HEK293T (cell line): ENCODE data around the gene TIMP2.

Experiments used
- ELF4 ChIP-seq: fragments of 450-650 bp; IDR thresholded peaks from 2 replicates; pipeline ENCODE4 v1.6.1; 2017; ENCODE audit warnings: antibody characterized with exemption
- FOXA1 ChIP-seq: fragments of 450-650 bp; IDR thresholded peaks from 2 replicates; pipeline ENCODE4 v1.6.1; 2016; ENCODE audit warnings: mild to moderate bottlenecking
- FOXK2 ChIP-seq: fragments of 450-650 bp; IDR thresholded peaks from 2 replicates; pipeline ENCODE4 v1.6.1; 2016; ENCODE audit warnings: mild to moderate bottlenecking
- L3MBTL2 ChIP-seq: fragments of 450-650 bp; conservative IDR thresholded peaks from 2 replicates; pipeline ENCODE4 v1.6.1; 2016; ENCODE audit warnings: mild to moderate bottlenecking
- NFRKB ChIP-seq: fragments of 450-650 bp; IDR thresholded peaks from 2 replicates; pipeline ENCODE4 v1.6.1; 2016; ENCODE audit warnings: mild to moderate bottlenecking, moderate library complexity
- TARDBP ChIP-seq: fragments of 450-650 bp; IDR thresholded peaks from 2 replicates; pipeline ENCODE4 v1.6.1; 2016

GRCh38 chr17:78820841-78821240 is 104.3 kb downstream of the TIMP2 start:
- no peak for TF ChIP-seq NFRKB
- TF ChIP-seq ELF4, result no peak
- no peak for TF ChIP-seq FOXA1
- TF ChIP-seq FOXK2, result no peak
- no peak for TF ChIP-seq TARDBP
- TF ChIP-seq L3MBTL2, result no peak
